Heart left ventricle (tissue), 16 donors: Measurements from ENCODE around the gene PLEKHO2. TPM values are rescaled to one million over a fixed set of nuclear protein-coding genes. Genes with fewer than 3 reads are reported as not detected.
"Not testable (repeated sequence)": the region's sequence is repeated elsewhere in the genome, so short reads cannot be mapped to it uniquely, and the experiment has no call there.

ENCODE experiments used
- ATAC-seq, 4 donors: fragments of 200-7000 bp; cut with Tn5 transposase; one replicate each; pipeline ENCODE4 v1.9.1; 2020 to 2022; ENCODE audit warnings: moderate library complexity in 4 of 4, mild to moderate bottlenecking in 3 of 4, moderate number of reproducible peaks in 1 of 4
- DNase-seq, 5 donors: peaks; one replicate each; pipeline ENCODE4 v3.0.0-alpha.2; 2020
- H3K27ac ChIP-seq, 12 donors: fragments of 200-600 bp; sonication (generic) in 4 of 12; one replicate each; pipeline versions ENCODE4 v1.5.0 to v1.8.0; 2016 to 2022; ENCODE audit warnings: mild to moderate bottlenecking in 2 of 12
- H3K27me3 ChIP-seq, 9 donors: fragments of 200-600 bp; sonication (generic) in 2 of 9; one replicate each; pipeline versions ENCODE4 v1.5.1 to v1.8.0; 2016 to 2022; ENCODE audit warnings: mild to moderate bottlenecking in 3 of 9
- H3K36me3 ChIP-seq, 9 donors: fragments of 200-600 bp; sonication (generic) in 2 of 9; one replicate each; pipeline versions ENCODE4 v1.5.0 to v1.8.0; 2018 to 2022; ENCODE audit warnings: mild to moderate bottlenecking in 2 of 9
- H3K4me1 ChIP-seq, 12 donors: fragments of 200-600 bp; sonication (generic) in 4 of 12; one replicate each; pipeline versions ENCODE4 v1.5.0 to v1.8.0; 2016 to 2022; ENCODE audit warnings: mild to moderate bottlenecking in 3 of 12
- H3K4me3 ChIP-seq, 12 donors: fragments of 200-600 bp; sonication (generic) in 4 of 12; one replicate each; pipeline versions ENCODE4 v1.5.0 to v1.8.0; 2017 to 2022; ENCODE audit warnings: mild to moderate bottlenecking in 9 of 12, moderate library complexity in 4 of 12
- H3K9me3 ChIP-seq, 12 donors: fragments of 200-600 bp; sonication (generic) in 4 of 12; one replicate each; pipeline versions ENCODE4 v1.5.0 to v1.8.0; 2016 to 2022; ENCODE audit warnings: mild to moderate bottlenecking in 1 of 12
- POLR2A ChIP-seq, 2 donors: fragments of 450-650 bp; IDR thresholded peaks; one replicate each; pipeline ENCODE4 v1.6.1; 2017; ENCODE audit warnings: antibody characterized with exemption in 2 of 2, mild to moderate bottlenecking in 2 of 2, moderate library complexity in 2 of 2
- WGBS, 4 donors: extraction: QIAGEN DNeasy Blood & Tissue Kit in 2 of 4; methylation state at CpG; one replicate each; pipeline versions ENCODE4 v1.1.5 to v1.1.7; 2013 to 2018; 5-methylcytosine and 5-hydroxymethylcytosine counted together
- intact Hi-C, 10 donors: fragments of 100-400 bp; cut with DNase I; formaldehyde crosslinking; loops; one replicate each; pipeline versions ENCODE4 v1.11.1 to v1.14.2; 2022
- polyA plus RNA-seq, 2 donors: library from polyadenylated mRNA; stranded (reverse); fragments of 200-250 nt; gene quantifications; one replicate each; pipeline ENCODE4 v1.2.3, GENCODE V29; 2013
- total RNA-seq, 9 donors: library from RNA; depleted of rRNA in 2 of 9; stranded (reverse); fragments of >200 nt in 2 of 9; fragmentation: NEBNext Ultra II Directional in 3 of 9; extraction: Animal tissue kit (Norgen Biotek cat#: 25700) in 3 of 9; gene quantifications; one replicate each; pipeline versions ENCODE4 v1.1.0 to v1.2.4, GENCODE V29; 2016 to 2023
- TF ChIP-seq, protein P1 (sequence below), 12 donors: fragments of 200-600 bp; sonication (generic) in 4 of 12; IDR thresholded peaks; one replicate each; pipeline versions ENCODE4 v1.5.0 to v1.8.0; 2018 to 2022; ENCODE audit warnings: antibody characterized with exemption in 12 of 12, mild to moderate bottlenecking in 5 of 12
- donor health status: ischemic (EF 13 %, LVEDD 7.1; RV severe dilation, severe dysfunction).
- donor health status: healthy with polysubstance abuse.
- donor health status: DM: no; HTN: yes; CAD: no.
- donor health status: DM: no; HTN: no; CAD: no.
- donor health status: ischemic (EF 25% LVEDD 6.9; RV normal size, moderate dysfunction).
- donor health status: ischemic (EF 25% LVEDD 5.7; RV mildly dilated, moderate dysfunction).
- donor health status: healthy.
- donor health status: DM: yes; HTN: yes; CAD: no.
- donor health status: ischemic (EF 35%, LVEDD 5.7; RV mildly dilated, moderate dysfunction).
- donor health status: nonischemic (EF 11% LVEDD 7.7; RV severe dilation, severe dysfunction).
- donor health status: DM: yes; HTN: yes; CAD: no.
- donor health status: PGD.
- donor health status: ischemic (EF 29% LVEDD 5.4; RV normal size, mild dysfunction).
- donor health status: nonischemic (EF 23%, LVEDD 6.1; RV moderate dilation, normal function).

Gene PLEKHO2
- total and polyA plus RNA-seq, 11 donors, result 5.3 to 50.8 (median 9.2) TPM

DNA sequence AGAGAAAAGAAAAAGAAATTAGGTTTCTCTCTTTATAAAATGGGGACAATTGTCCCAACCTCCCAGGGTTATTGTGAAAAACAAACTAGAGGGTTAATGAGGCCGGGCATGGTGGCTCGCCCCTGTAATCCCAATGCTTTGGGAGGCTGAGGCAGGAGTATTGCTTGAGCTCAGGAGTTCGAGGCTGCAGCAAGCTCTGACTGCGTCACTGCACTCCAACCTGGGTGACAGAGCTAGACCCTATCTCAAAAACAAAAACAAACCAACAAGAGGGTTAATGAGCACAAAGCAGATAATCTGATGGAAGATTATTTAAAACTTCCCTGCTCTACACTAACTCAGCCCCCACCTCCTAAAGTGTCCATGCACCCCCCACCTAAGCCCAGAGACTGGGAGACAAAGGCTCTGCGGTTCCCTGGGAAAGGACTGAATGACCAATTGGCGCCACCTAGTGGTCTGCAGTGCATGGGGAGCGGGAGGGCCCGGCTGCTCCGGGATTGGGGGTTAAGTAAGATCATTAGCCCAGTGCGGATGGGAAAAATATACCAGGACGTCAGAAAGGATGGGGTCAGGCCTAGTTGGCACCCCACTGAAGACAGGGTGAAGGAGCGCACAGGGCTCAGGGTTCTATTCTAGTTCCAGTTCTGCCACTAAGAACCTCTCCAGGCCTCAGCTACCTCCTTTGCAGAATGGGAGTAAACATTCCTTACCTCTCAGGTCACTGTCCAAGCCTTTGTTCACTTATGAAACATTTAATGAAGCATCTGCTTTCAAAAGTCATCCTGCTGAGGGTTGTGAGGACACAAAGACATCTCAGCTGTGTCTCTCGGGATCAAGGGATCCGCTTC is 31.8 kb upstream of the PLEKHO2 start:
- TF ChIP-seq, protein P1, sequence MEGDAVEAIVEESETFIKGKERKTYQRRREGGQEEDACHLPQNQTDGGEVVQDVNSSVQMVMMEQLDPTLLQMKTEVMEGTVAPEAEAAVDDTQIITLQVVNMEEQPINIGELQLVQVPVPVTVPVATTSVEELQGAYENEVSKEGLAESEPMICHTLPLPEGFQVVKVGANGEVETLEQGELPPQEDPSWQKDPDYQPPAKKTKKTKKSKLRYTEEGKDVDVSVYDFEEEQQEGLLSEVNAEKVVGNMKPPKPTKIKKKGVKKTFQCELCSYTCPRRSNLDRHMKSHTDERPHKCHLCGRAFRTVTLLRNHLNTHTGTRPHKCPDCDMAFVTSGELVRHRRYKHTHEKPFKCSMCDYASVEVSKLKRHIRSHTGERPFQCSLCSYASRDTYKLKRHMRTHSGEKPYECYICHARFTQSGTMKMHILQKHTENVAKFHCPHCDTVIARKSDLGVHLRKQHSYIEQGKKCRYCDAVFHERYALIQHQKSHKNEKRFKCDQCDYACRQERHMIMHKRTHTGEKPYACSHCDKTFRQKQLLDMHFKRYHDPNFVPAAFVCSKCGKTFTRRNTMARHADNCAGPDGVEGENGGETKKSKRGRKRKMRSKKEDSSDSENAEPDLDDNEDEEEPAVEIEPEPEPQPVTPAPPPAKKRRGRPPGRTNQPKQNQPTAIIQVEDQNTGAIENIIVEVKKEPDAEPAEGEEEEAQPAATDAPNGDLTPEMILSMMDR (IDR thresholded peaks at IDR 0.05), result peak; percentile 78 to 93 (median 89)
- no peak for TF ChIP-seq POLR2A (IDR thresholded peaks at IDR 0.05)
- intact Hi-C loops, result loop anchor here (1.0 to 10.0 kb wide), 13 partner anchors 38 to 128 kb away; no protein-coding TSS in a partner anchor
- Histone ChIP-seq H3K4me1 (peaks cover 0 to 16% (median 0%) of the 10 kb centered on the region in 12 donors), H3K27ac (peak overlapping the region in 1 of 12 donors; percentile 90), H3K9me3 (no peaks in the 10 kb centered on the region), H3K27me3 (no peaks in the 10 kb centered on the region), H3K36me3 (no peaks in the 10 kb centered on the region), H3K4me3 (no peak overlapping the region)
- peak; percentile 78 to 82 (median 81) for ATAC-seq
- 30 to 33% (median 31%) methylated on average over 14 of the region's 14 CpGs for WGBS, 4 donors
- DNase-seq, result peak; percentile 77 to 88 (median 83)

DNA sequence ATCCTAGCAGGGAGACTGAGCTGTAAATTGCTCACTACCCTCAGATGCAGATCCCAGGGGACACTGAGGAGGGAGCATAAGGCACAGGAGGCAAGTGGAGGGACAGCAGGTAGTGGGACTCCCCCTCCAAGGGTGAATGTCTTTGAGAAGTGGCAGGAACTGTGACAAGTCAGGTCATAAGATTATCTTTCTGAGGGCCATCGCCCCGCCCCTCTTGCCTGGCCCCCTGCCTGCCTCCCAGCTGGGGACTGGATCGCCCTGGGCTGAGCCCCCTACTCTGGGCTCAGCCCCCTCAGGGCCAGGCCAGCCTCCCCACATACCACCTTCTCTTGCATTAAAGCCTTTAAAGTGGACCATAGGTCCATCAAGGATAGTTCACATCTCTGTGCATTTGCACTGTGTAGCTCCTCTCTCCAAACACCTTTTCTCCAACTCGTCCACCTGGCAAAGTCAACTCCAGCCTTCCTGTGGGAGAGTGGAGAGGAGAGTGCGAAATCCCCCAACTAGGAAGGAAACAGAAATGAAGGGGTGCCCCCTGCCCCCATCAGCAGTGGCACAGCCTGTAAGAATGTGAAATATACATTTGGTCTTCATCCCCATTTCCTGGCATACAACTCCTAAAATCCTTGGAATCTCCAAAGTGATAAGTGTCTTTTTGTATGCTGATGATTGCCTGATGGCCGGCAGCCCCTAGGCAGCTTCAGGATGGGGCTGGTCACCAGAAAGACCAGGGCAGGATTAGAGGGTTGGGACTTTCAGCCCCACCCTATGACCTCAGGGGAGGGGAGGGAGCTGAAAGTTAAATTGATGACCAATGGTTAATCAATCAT is 31.0 kb upstream of the PLEKHO2 start:
- WGBS, 4 donors, result 75 to 82% (median 80%) methylated on average over 6 of the region's 6 CpGs
- peaks cover 0 to 16% (median 0%) of the 10 kb centered on the region in 12 donors for H3K4me1 ChIP-seq
- intact Hi-C loops, result loop anchor here in 9 of 10 donors (1.0 to 10.0 kb wide), 12 partner anchors 38 to 128 kb away; no protein-coding TSS in a partner anchor
- no peak for ATAC-seq
- no peak overlapping the region for H3K4me3 ChIP-seq
- DNase-seq, result no peak
- no peaks in the 10 kb centered on the region for H3K9me3 ChIP-seq
- TF ChIP-seq, protein P1 (IDR thresholded peaks at IDR 0.05), result no peak
- TF ChIP-seq POLR2A (IDR thresholded peaks at IDR 0.05), result no peak
- peak overlapping the region in 1 of 12 donors; percentile 90 for H3K27ac ChIP-seq
- no peaks in the 10 kb centered on the region for H3K27me3 ChIP-seq
- no peaks in the 10 kb centered on the region for H3K36me3 ChIP-seq

DNA sequence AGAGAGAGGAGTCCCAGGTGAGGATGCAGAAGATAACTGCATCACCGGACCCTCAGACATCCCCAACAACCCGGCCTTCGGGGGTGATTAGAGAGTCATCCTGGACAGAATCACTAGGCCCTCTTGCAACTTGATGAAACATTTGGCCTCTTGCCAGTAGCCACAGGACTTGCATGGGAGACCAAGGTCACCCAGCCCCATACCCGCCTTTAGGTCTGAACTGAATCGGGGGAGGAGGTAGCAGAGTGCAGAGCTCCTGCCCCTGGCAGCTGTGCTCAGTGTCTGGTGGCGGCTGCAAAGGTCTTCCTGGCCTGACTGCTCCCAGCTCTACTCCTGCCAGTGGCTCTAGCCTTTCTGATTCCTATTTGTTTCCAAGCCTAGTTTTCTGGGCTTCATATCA is 28.6 kb upstream of the PLEKHO2 start:
- no peak for TF ChIP-seq POLR2A (IDR thresholded peaks at IDR 0.05)
- TF ChIP-seq, protein P1 (IDR thresholded peaks at IDR 0.05), result no peak
- H3K4me3 ChIP-seq, result no peak overlapping the region
- H3K9me3 ChIP-seq, result no peaks in the 10 kb centered on the region
- DNase-seq, result peak in 3 of 5 donors; percentile 30 to 52 (median 45)
- peak overlapping the region in 3 of 12 donors; percentile 6 to 44 (median 40) for H3K27ac ChIP-seq
- WGBS, 4 donors, result 38 to 53% (median 45%) methylated on average over 4 to 6 of the region's 6 CpGs
- no peaks in the 10 kb centered on the region for H3K27me3 ChIP-seq
- H3K4me1 ChIP-seq, result peaks cover 0 to 10% (median 0%) of the 10 kb centered on the region in 12 donors
- intact Hi-C loops, result loop anchor here in 8 of 10 donors (5.0 to 10.0 kb wide), 7 partner anchors 41 to 131 kb away; no protein-coding TSS in a partner anchor
- peak in 3 of 4 donors; percentile 46 to 71 (median 63) for ATAC-seq
- H3K36me3 ChIP-seq, result no peaks in the 10 kb centered on the region

DNA sequence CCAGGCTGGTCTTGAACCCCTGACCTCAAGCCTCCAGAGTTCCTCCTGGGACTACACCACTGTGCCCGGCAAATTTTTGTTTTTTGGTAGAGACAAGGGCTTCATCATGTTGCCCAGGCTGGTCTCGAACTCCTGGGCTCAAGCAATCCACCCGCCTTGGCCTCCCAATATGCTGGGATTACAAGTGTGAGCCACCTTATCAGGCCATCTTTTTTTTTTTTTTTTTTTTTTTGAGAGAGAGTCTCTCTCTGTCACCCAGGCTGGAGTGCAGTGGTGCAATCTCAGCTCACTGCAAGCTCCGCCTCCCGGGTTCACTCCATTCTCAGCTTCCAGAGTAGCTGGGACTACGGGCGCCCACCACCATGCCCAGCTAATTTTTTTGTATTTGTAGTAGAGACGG is 27.4 kb upstream of the PLEKHO2 start:
- H3K27ac ChIP-seq, H3K36me3 ChIP-seq, H3K9me3 ChIP-seq, ATAC-seq, DNase-seq, H3K27me3 ChIP-seq, H3K4me3 ChIP-seq: not testable (repeated sequence)
- WGBS, 4 donors, result 94 to 99% (median 96%) methylated on average over 8 of the region's 8 CpGs
- intact Hi-C loops, result loop anchor here in 8 of 10 donors (5.0 to 10.0 kb wide), 7 partner anchors 42 to 132 kb away; no protein-coding TSS in a partner anchor
- H3K4me1 ChIP-seq, result peaks cover 0 to 10% (median 0%) of the 10 kb centered on the region in 12 donors

DNA sequence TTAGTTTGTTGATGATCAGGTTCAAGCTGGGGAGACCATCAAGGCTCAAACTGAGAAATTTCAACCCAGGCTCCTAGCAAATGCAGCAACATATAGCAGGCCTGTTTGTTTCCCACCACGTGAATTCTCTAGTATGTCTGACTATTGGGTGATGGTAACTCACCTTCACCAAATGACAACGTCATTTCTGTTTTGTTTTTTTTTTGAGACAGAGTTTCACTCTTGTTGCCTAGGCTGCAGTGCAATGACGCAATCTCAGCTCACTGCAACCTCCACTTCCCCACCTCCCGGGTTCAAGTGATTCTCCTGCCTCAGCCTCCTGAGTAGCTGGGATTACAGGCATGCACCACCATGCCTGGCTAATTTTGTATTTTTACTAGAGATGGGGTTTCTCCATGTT is 26.8 kb upstream of the PLEKHO2 start:
- H3K36me3 ChIP-seq, H3K4me1 ChIP-seq, ATAC-seq, H3K27me3 ChIP-seq, H3K9me3 ChIP-seq, H3K27ac ChIP-seq, H3K4me3 ChIP-seq, DNase-seq: not testable (repeated sequence)
- WGBS, 4 donors, result 77 to 92% (median 89%) methylated on average over 4 of the region's 4 CpGs
- intact Hi-C loops, result loop anchor here in 8 of 10 donors (5.0 to 10.0 kb wide), 7 partner anchors 43 to 133 kb away; no protein-coding TSS in a partner anchor
